ENCODE data around the gene TRIM33. TPM values are rescaled to one million over a fixed set of nuclear protein-coding genes. Genes with fewer than 3 reads are reported as not detected.

Gene TRIM33
- total RNA-seq, 1 experiment from 2014 or later: 38.7 TPM

- ChIA-PET POLR2A (ENCODE audit: unreplicated experiment) (no interaction called here), CTCF (no interaction called here)
- Histone ChIP-seq H3K79me2 (ENCODE audit: low read depth) (no peaks in the 10 kb centered on the region), H4K20me1 (ENCODE audit: insufficient read depth) (no peaks in the 10 kb centered on the region), H3K27me3 (ENCODE audit: insufficient read depth, low read depth) (no peaks in the 10 kb centered on the region), H2AFZ (no peak overlapping the region), H3K9me2 (ENCODE audit: insufficient read depth) (no peaks in the 10 kb centered on the region), H3K4me1 (replicated peaks; ENCODE audit: insufficient read depth) (no peaks in the 10 kb centered on the region), H3K27ac (no peak overlapping the region), H3F3A (ENCODE audit: insufficient read depth, low read depth) (peaks cover 3% of the 10 kb centered on the region; the same call in 1 of the 2 replicates), H3K9me3 (ENCODE audit: insufficient read depth, low read depth) (peaks cover 20% of the 10 kb centered on the region; the same call in 1 of the 2 replicates), H3K4me3 (no peak overlapping the region), H3K4me2 (no peak overlapping the region), H3K36me3 (ENCODE audit: low read depth) (no peaks in the 10 kb centered on the region)
- intact Hi-C loops (cut with micrococcal nuclease; ENCODE audit: unreplicated experiment): no loop called here
- no peak for DNase-seq
- no TSS peak for BruUV-seq (replicated peaks)
- TF ChIP-seq CTCF (conservative IDR thresholded peaks at IDR 0.05) (no peak), EZH2 (IDR thresholded peaks at IDR 0.05; ENCODE audit: low read depth) (no peak)
Observed at GRCh38 chr1:114386129-114387009, 124.6 kb downstream of the TRIM33 start.

- no peaks in the 10 kb centered on the region for H4K20me1 ChIP-seq (ENCODE audit: insufficient read depth)
- H2AFZ ChIP-seq: no peak overlapping the region
- no peak overlapping the region for H3K4me2 ChIP-seq
- no peak for TF ChIP-seq EZH2 (IDR thresholded peaks at IDR 0.05; ENCODE audit: low read depth)
- no peak for TF ChIP-seq CTCF (conservative IDR thresholded peaks at IDR 0.05)
- peaks cover 3% of the 10 kb centered on the region; the same call in 1 of the 2 replicates for H3F3A ChIP-seq (ENCODE audit: insufficient read depth, low read depth)
- H3K4me1 ChIP-seq (replicated peaks; ENCODE audit: insufficient read depth): no peaks in the 10 kb centered on the region
- BruUV-seq (replicated peaks): no TSS peak
- H3K36me3 ChIP-seq (ENCODE audit: low read depth): no peaks in the 10 kb centered on the region
- CTCF ChIA-PET: interaction anchor here (0.7 kb wide), 1 partner anchor 25 kb away, joined by 5 read pairs; no protein-coding TSS in a partner anchor
- no peaks in the 10 kb centered on the region for H3K9me2 ChIP-seq (ENCODE audit: insufficient read depth)
- H3K79me2 ChIP-seq (ENCODE audit: low read depth): no peaks in the 10 kb centered on the region
- intact Hi-C loops (cut with micrococcal nuclease; ENCODE audit: unreplicated experiment): no loop called here
- H3K9me3 ChIP-seq (ENCODE audit: insufficient read depth, low read depth): peaks cover 20% of the 10 kb centered on the region; the same call in 1 of the 2 replicates
- no peak overlapping the region for H3K27ac ChIP-seq
- H3K27me3 ChIP-seq (ENCODE audit: insufficient read depth, low read depth): no peaks in the 10 kb centered on the region
- no peak overlapping the region for H3K4me3 ChIP-seq
- POLR2A ChIA-PET (ENCODE audit: unreplicated experiment): no interaction called here
- no peak for DNase-seq
Observed at GRCh38 chr1:114384922-114385321, 126.1 kb downstream of the TRIM33 start.

DNA sequence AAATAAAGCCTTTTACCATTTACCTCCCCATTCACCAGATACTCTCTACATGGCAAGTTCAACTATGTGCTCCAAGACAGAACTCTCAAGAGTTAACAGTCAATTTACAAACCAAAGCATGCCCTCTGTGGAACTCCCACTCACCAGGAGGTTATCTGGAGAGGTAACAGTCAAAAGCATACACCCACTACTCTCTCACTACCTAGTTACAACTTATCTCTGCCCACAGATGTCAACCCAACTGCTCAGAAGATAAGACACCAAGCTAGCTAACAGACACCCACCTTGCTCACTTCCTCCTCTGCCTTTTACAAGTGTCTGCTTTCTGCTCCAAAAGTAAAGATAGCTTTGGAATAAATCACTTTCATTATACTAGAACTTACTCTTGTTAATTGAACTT, 131.0 kb downstream of the TRIM33 start:
- Histone ChIP-seq H3K9me2 (ENCODE audit: insufficient read depth) (no peaks in the 10 kb centered on the region), H3K27ac (no peak overlapping the region), H3K9me3 (ENCODE audit: insufficient read depth, low read depth) (peaks cover 30% of the 10 kb centered on the region), H3F3A (ENCODE audit: insufficient read depth, low read depth) (no peaks in the 10 kb centered on the region), H2AFZ (no peak overlapping the region), H3K27me3 (ENCODE audit: insufficient read depth, low read depth) (no peaks in the 10 kb centered on the region), H3K79me2 (ENCODE audit: low read depth) (no peaks in the 10 kb centered on the region), H3K4me1 (replicated peaks; ENCODE audit: insufficient read depth) (no peaks in the 10 kb centered on the region), H3K4me2 (no peak overlapping the region), H3K4me3 (no peak overlapping the region), H3K36me3 (ENCODE audit: low read depth) (no peaks in the 10 kb centered on the region), H4K20me1 (ENCODE audit: insufficient read depth) (no peaks in the 10 kb centered on the region)
- intact Hi-C loops (cut with micrococcal nuclease; ENCODE audit: unreplicated experiment): no loop called here
- no TSS peak for BruUV-seq (replicated peaks)
- ChIA-PET POLR2A (ENCODE audit: unreplicated experiment) (no interaction called here), CTCF (interaction anchor here (0.7 kb wide), 1 partner anchor 177 kb away, joined by 5 read pairs; no protein-coding TSS in a partner anchor)
- DNase-seq: no peak
- no peak for TF ChIP-seq EZH2 (IDR thresholded peaks at IDR 0.05; ENCODE audit: low read depth)
- TF ChIP-seq CTCF (conservative IDR thresholded peaks at IDR 0.05): no peak

All from PC-9 (cell line).